Measurements from ENCODE around the gene SLCO2B1.

DNA sequence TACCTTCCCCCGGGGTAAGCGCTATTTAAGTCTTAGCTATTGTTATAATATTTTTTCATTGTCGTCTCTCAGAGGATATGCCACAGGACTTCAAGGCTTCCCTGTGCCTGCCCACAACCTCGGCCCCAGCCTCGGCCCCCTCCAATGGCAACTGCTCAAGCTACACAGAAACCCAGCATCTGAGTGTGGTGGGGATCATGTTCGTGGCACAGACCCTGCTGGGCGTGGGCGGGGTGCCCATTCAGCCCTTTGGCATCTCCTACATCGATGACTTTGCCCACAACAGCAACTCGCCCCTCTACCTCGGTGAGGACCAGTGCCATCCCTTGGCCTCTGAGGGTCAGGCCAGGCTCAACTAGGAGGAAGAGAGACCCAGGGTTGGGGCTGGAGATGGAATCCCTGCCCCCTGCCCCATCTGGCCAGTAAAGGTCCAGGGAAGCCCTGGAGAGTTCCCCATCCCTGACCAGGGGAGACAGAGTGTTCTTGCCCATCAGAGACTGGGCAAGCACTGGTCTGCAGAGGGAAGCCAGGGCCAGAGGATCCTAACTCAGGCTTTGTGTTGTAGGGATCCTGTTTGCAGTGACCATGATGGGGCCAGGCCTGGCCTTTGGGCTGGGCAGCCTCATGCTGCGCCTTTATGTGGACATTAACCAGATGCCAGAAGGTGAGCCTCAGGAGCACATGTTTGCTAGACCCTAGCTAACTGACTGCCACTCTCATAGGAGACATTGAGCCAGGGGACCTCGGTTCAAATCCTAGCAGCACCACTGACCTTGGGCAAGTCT is 18.4 kb downstream of the SLCO2B1 start:
- TF ChIP-seq, protein P1, sequence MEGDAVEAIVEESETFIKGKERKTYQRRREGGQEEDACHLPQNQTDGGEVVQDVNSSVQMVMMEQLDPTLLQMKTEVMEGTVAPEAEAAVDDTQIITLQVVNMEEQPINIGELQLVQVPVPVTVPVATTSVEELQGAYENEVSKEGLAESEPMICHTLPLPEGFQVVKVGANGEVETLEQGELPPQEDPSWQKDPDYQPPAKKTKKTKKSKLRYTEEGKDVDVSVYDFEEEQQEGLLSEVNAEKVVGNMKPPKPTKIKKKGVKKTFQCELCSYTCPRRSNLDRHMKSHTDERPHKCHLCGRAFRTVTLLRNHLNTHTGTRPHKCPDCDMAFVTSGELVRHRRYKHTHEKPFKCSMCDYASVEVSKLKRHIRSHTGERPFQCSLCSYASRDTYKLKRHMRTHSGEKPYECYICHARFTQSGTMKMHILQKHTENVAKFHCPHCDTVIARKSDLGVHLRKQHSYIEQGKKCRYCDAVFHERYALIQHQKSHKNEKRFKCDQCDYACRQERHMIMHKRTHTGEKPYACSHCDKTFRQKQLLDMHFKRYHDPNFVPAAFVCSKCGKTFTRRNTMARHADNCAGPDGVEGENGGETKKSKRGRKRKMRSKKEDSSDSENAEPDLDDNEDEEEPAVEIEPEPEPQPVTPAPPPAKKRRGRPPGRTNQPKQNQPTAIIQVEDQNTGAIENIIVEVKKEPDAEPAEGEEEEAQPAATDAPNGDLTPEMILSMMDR (IDR thresholded peaks at IDR 0.05; ENCODE audit: insufficient read depth, low read length), result no peak
- TF ChIP-seq, protein P2, sequence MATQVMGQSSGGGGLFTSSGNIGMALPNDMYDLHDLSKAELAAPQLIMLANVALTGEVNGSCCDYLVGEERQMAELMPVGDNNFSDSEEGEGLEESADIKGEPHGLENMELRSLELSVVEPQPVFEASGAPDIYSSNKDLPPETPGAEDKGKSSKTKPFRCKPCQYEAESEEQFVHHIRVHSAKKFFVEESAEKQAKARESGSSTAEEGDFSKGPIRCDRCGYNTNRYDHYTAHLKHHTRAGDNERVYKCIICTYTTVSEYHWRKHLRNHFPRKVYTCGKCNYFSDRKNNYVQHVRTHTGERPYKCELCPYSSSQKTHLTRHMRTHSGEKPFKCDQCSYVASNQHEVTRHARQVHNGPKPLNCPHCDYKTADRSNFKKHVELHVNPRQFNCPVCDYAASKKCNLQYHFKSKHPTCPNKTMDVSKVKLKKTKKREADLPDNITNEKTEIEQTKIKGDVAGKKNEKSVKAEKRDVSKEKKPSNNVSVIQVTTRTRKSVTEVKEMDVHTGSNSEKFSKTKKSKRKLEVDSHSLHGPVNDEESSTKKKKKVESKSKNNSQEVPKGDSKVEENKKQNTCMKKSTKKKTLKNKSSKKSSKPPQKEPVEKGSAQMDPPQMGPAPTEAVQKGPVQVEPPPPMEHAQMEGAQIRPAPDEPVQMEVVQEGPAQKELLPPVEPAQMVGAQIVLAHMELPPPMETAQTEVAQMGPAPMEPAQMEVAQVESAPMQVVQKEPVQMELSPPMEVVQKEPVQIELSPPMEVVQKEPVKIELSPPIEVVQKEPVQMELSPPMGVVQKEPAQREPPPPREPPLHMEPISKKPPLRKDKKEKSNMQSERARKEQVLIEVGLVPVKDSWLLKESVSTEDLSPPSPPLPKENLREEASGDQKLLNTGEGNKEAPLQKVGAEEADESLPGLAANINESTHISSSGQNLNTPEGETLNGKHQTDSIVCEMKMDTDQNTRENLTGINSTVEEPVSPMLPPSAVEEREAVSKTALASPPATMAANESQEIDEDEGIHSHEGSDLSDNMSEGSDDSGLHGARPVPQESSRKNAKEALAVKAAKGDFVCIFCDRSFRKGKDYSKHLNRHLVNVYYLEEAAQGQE (IDR thresholded peaks at IDR 0.05; ENCODE audit: insufficient replicate concordance, low read depth), result no peak
- no peak for TF ChIP-seq POLR2AphosphoS5 (IDR thresholded peaks at IDR 0.05; ENCODE audit: low read depth)

All from HL-60 (cell line).